H1 (cell line): ENCODE results near the gene ZNF496. TPM values are rescaled to one million over a fixed set of nuclear protein-coding genes. Genes with fewer than 3 reads are reported as not detected.

Experiments used
- CTCF ChIA-PET: fragments of 300-600 bp; sonication (Branson Sonifier 250); formaldehyde crosslinking; loops from one replicate; lab custom pipeline; 2021; ENCODE audit not compliant: partially characterized antibody; lab: Charles Lee
- POLR2A ChIA-PET: fragments of 300-600 bp; sonication (Branson Sonifier 250); formaldehyde crosslinking; loops from one replicate; lab custom pipeline; 2021; ENCODE audit warnings: inconsistent platforms; ENCODE audit not compliant: partially characterized antibody; lab: Charles Lee
- DNase-seq, 2 experiments: peaks; one replicate each; pipeline versions ENCODE4 v3.0.0 to v3.0.0-alpha.2; 2010 to 2022; ENCODE audit warnings: low spot score in 2 of 2, low read depth in 1 of 2, mixed read lengths in 1 of 2
- FAIRE-seq: peaks from 2 replicates; lab custom pipeline; 2011; peaks lifted over from hg19 to GRCh38; lab: Jason Lieb, UNC
- H2AFZ ChIP-seq: 2 replicates; pipeline ENCODE4 v1.8.1; 2012; ENCODE audit warnings: low read length, inconsistent platforms
- H2AK5ac ChIP-seq: 2 replicates; pipeline ENCODE4 v1.6.1; 2013; ENCODE audit warnings: low read depth, low read length
- H2BK120ac ChIP-seq: replicated peaks from 2 replicates; pipeline ENCODE3; 2013; ENCODE audit warnings: low read depth, low read length, inconsistent platforms
- H2BK12ac ChIP-seq: 2 replicates; pipeline ENCODE4 v1.6.1; 2013; ENCODE audit warnings: low read depth, low read length
- H2BK15ac ChIP-seq: 2 replicates; pipeline ENCODE4 v1.6.1; 2013; ENCODE audit warnings: low read length
- H2BK20ac ChIP-seq: 2 replicates; pipeline ENCODE4 v1.6.1; 2013; ENCODE audit warnings: low read length
- H2BK5ac ChIP-seq: 2 replicates; pipeline ENCODE4 v1.6.1; 2013; ENCODE audit warnings: low read depth, low read length
- H3K14ac ChIP-seq: 2 replicates; pipeline ENCODE4 v1.6.1; 2013; ENCODE audit warnings: inconsistent platforms; ENCODE audit not compliant: insufficient read length
- H3K18ac ChIP-seq: 2 replicates; pipeline ENCODE4 v1.6.1; 2013; ENCODE audit warnings: low read length; ENCODE audit errors: extremely low read depth
- H3K23ac ChIP-seq: 2 replicates; pipeline ENCODE4 v1.6.1; 2013; ENCODE audit warnings: inconsistent platforms; ENCODE audit not compliant: insufficient read length
- H3K23me2 ChIP-seq: 2 replicates; pipeline ENCODE4 v1.6.1; 2013; ENCODE audit warnings: low read depth, low read length
- H3K27ac ChIP-seq: 2 replicates; pipeline ENCODE4 v1.6.1; 2011; ENCODE audit warnings: low read depth, low read length, inconsistent platforms
- H3K27me3 ChIP-seq, 4 experiments: replicated peaks in 1 of 4; 1 replicate in 1 of 4; 2 replicates in 3 of 4; pipeline versions ENCODE4 v1.6.1 to v1.8.1; 2011 to 2013; ENCODE audit warnings: low read length in 3 of 4, mild to moderate bottlenecking in 3 of 4, inconsistent platforms in 2 of 4, mixed read lengths in 2 of 4, moderate library complexity in 1 of 4; ENCODE audit not compliant: control insufficient read depth in 3 of 4, insufficient read depth in 3 of 4; ENCODE audit errors: extremely low read depth in 1 of 4
- H3K36me3 ChIP-seq, 4 experiments: 2 replicates each; pipeline versions ENCODE4 v1.6.1 to v1.8.1; 2011 to 2013; ENCODE audit warnings: mild to moderate bottlenecking in 4 of 4, low read length in 3 of 4, moderate library complexity in 2 of 4, control low read depth in 1 of 4, inconsistent platforms in 1 of 4; ENCODE audit not compliant: insufficient read depth in 4 of 4, control insufficient read depth in 2 of 4
- H3K4ac ChIP-seq: replicated peaks from 2 replicates; pipeline ENCODE3; 2013; ENCODE audit warnings: low read length, low read depth, mixed read lengths, inconsistent platforms; ENCODE audit not compliant: insufficient read length
- H3K4me1 ChIP-seq, 4 experiments: replicated peaks in 1 of 4; 1 replicate in 1 of 4; 2 replicates in 3 of 4; pipeline versions ENCODE4 v1.6.1 to v1.8.1; 2011 to 2013; ENCODE audit warnings: low read length in 3 of 4, inconsistent platforms in 2 of 4, mixed read lengths in 1 of 4; ENCODE audit not compliant: insufficient read depth in 4 of 4, control insufficient read depth in 3 of 4
- H3K4me2 ChIP-seq, 2 experiments: 2 replicates each; pipeline versions ENCODE4 v1.6.1 to v1.8.1; 2011 to 2013; ENCODE audit warnings: low read depth in 2 of 2, low read length in 2 of 2, control low read depth in 1 of 2, inconsistent platforms in 1 of 2, mild to moderate bottlenecking in 1 of 2; ENCODE audit not compliant: insufficient read depth in 1 of 2
- H3K4me3 ChIP-seq, 4 experiments: fragments of 200-600, 300-600 bp in 1 of 4; sonication (generic), shearing (Covaris generic), sonication (Bioruptor Twin) in 1 of 4; 2 replicates each; pipeline versions ENCODE4 v1.5.1 to v1.8.1; 2011 to 2016; ENCODE audit warnings: low read length in 4 of 4, low read depth in 3 of 4, control low read depth in 2 of 4, inconsistent platforms in 2 of 4, mild to moderate bottlenecking in 2 of 4, mixed read lengths in 1 of 4, moderate library complexity in 1 of 4; ENCODE audit not compliant: insufficient read depth in 2 of 4; ENCODE audit errors: extremely low read depth in 1 of 4
- H3K56ac ChIP-seq: replicated peaks from 2 replicates; pipeline ENCODE3; 2013; ENCODE audit warnings: low read depth, mild to moderate bottlenecking, mixed read lengths, low read length, inconsistent platforms; ENCODE audit not compliant: insufficient read length
- H3K79me1 ChIP-seq: 2 replicates; pipeline ENCODE4 v1.6.1; 2013; ENCODE audit warnings: low read depth, low read length, control low read depth
- H3K79me2 ChIP-seq, 2 experiments: 2 replicates each; pipeline versions ENCODE4 v1.6.1 to v1.8.1; 2012 to 2013; ENCODE audit warnings: low read length in 2 of 2, mild to moderate bottlenecking in 2 of 2, inconsistent platforms in 1 of 2; ENCODE audit not compliant: insufficient read depth in 2 of 2, control insufficient read depth in 1 of 2
- H3K9ac ChIP-seq, 4 experiments: replicated peaks in 1 of 4; 1 replicate in 1 of 4; 2 replicates in 3 of 4; pipeline versions ENCODE4 v1.6.1 to v1.8.1; 2011 to 2013; ENCODE audit warnings: low read depth in 3 of 4, low read length in 3 of 4, control low read depth in 2 of 4, mild to moderate bottlenecking in 2 of 4, moderate library complexity in 2 of 4, inconsistent platforms in 1 of 4; ENCODE audit errors: extremely low read depth in 1 of 4
- H3K9me3 ChIP-seq, 2 experiments: 2 replicates each; pipeline versions ENCODE4 v1.6.1 to v1.8.1; 2012 to 2013; ENCODE audit warnings: mild to moderate bottlenecking in 2 of 2, moderate library complexity in 2 of 2, control low read depth in 1 of 2, inconsistent platforms in 1 of 2, low read depth in 1 of 2, low read length in 1 of 2, mixed read lengths in 1 of 2; ENCODE audit not compliant: insufficient read depth in 2 of 2
- H4K20me1 ChIP-seq, 2 experiments: replicated peaks in 1 of 2; 2 replicates each; pipeline versions ENCODE3 to v1.8.1; 2011 to 2013; ENCODE audit warnings: inconsistent platforms in 2 of 2, low read length in 2 of 2, mild to moderate bottlenecking in 1 of 2; ENCODE audit not compliant: insufficient read depth in 2 of 2, control insufficient read depth in 1 of 2
- H4K5ac ChIP-seq: 2 replicates; pipeline ENCODE4 v1.6.1; 2013; ENCODE audit warnings: low read length, low read depth, mixed read lengths, inconsistent platforms; ENCODE audit not compliant: insufficient read length
- H4K8ac ChIP-seq: 2 replicates; pipeline ENCODE4 v1.8.0; 2013; ENCODE audit warnings: mild to moderate bottlenecking, moderate library complexity, low read length, inconsistent platforms; ENCODE audit not compliant: insufficient read depth; ENCODE audit errors: extremely low read depth
- H4K91ac ChIP-seq: replicated peaks from 2 replicates; pipeline ENCODE3; 2013; ENCODE audit warnings: low read length, mixed read lengths, inconsistent platforms; ENCODE audit not compliant: insufficient read length
- BCL11A ChIP-seq, 2 experiments: IDR thresholded peaks; one replicate each; pipeline ENCODE4 v1.6.1; 2011; ENCODE audit warnings: low read depth in 2 of 2, low read length in 2 of 2, mild to moderate bottlenecking in 2 of 2
- EP300 ChIP-seq, 2 experiments: IDR thresholded peaks; 1 replicate in 1 of 2; 2 replicates in 1 of 2; pipeline ENCODE4 v1.6.1; 2011 to 2012; ENCODE audit warnings: low read depth in 2 of 2, low read length in 2 of 2, mild to moderate bottlenecking in 2 of 2, borderline replicate concordance in 1 of 2, inconsistent platforms in 1 of 2, moderate library complexity in 1 of 2
- HDAC6 ChIP-seq: IDR thresholded peaks from one replicate; pipeline ENCODE4 v1.7.1; 2012; ENCODE audit warnings: low read depth, mild to moderate bottlenecking, inconsistent platforms, low read length, moderate library complexity
- TCF12 ChIP-seq: IDR thresholded peaks from 2 replicates; pipeline ENCODE4 v1.6.1; 2011; ENCODE audit warnings: low read depth, mild to moderate bottlenecking, low read length
- WGBS, 2 experiments: shearing (Covaris generic) in 1 of 2; methylation state at CpG; one replicate each; pipeline versions ENCODE4 v1.1.6 to v1.1.7; 2013 to 2015; ENCODE audit warnings: low lambda C conversion rate in 2 of 2, mixed read lengths in 2 of 2, inconsistent platforms in 1 of 2, low coverage in 1 of 2, missing lambda C conversion rate in 1 of 2; ENCODE audit not compliant: insufficient replicate concordance in 2 of 2, insufficient coverage in 1 of 2, insufficient read length in 1 of 2; ENCODE audit errors: extremely low coverage in 1 of 2, missing lambda C conversion rate in 1 of 2; 5-methylcytosine and 5-hydroxymethylcytosine counted together
- polyA plus RNA-seq, 7 experiments: library from polyadenylated mRNA; depleted of rRNA in 3 of 7; stranded (reverse) in 5 of 7; unstranded in 2 of 7; fragments of >200 nt in 5 of 7; fragments of 200-250 nt in 2 of 7; gene quantifications; 1 replicate in 5 of 7; 2 replicates in 1 of 7; 4 replicates in 1 of 7; pipeline versions ENCODE4 v1.2.1 to v1.2.3, GENCODE V29; 2011 to 2013; ENCODE audit warnings: missing spikeins in 2 of 7, mixed read lengths in 2 of 7
- small RNA-seq: library from polyadenylated mRNA; stranded (forward); fragments of <200 nt; extraction: miRNeasy Mini kit (QIAGEN cat#:217004); gene quantifications from one replicate; pipeline ENCODE3, GENCODE V24; 2013; ENCODE audit not compliant: insufficient read depth
- total RNA-seq: library from RNA; stranded (reverse); fragmentation: NEBNext Ultra II Directional; extraction: Animal tissue kit (Norgen Biotek cat#: 25700); gene quantifications from 2 replicates; pipeline ENCODE4 v1.2.1, GENCODE V29; 2021

The ZNF496 gene
- total and polyA plus RNA-seq, 2 of the 8 experiments (the other 6 are each of a cell fraction or from before 2014, with no cell fraction given) = 27.9 to 71.4 TPM

DNA sequence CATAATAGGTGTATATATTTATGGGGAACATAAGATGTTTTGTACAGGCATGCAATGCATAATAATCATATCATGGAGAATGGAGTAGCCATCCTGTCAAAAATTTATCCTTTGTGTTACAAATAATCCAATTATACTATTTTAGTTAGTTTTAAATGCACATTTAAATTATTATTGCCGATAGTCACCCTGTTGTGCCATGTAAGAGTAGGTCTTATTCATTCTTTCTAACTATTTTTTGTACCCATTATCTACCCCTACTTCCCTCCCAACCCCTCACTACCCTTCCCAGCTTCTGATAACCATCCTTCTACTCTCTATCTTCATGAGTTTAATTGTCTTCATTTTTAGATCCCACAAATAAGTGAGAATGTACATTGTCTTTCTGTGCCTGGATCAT lies 84.1 kb downstream of the ZNF496 start:
- Histone ChIP-seq H3K4me3 (no peak overlapping the region), H2AFZ (no peak overlapping the region), H3K23ac (no peak overlapping the region), H4K20me1 (no peaks in the 10 kb centered on the region), H3K27ac (no peak overlapping the region), H3K9me3 (no peaks in the 10 kb centered on the region; a peak in 1 of 4 replicates), H3K23me2 (no peaks in the 10 kb centered on the region), H2BK120ac (no peak overlapping the region), H4K91ac (no peak overlapping the region), H2BK20ac (no peak overlapping the region), H3K9ac (no peak overlapping the region), H3K4ac (no peak overlapping the region), H2BK12ac (no peak overlapping the region), H3K14ac (no peak overlapping the region), H2BK15ac (no peak overlapping the region), H3K4me2 (no peak overlapping the region), H3K18ac (no peak overlapping the region), H3K79me1 (no peaks in the 10 kb centered on the region), H3K4me1 (no peaks in the 10 kb centered on the region), H3K27me3 (no peaks in the 10 kb centered on the region), H4K5ac (no peak overlapping the region), H3K79me2 (no peaks in the 10 kb centered on the region), H2BK5ac (no peak overlapping the region), H3K56ac (no peak overlapping the region), H4K8ac (no peak overlapping the region), H3K36me3 (no peaks in the 10 kb centered on the region), H2AK5ac (no peak overlapping the region)
- DNase-seq (no peak), FAIRE-seq (no peak)
- ChIA-PET POLR2A (no interaction called here), CTCF (no interaction called here)
- no peak for TF ChIP-seq HDAC6
- TF ChIP-seq EP300 (IDR thresholded peaks at IDR 0.05; ENCODE audit: borderline replicate concordance in 1 of 2, low read depth in 2 of 2, low read length in 2 of 2) = no peak
- TF ChIP-seq TCF12 = no peak
- no peak for TF ChIP-seq BCL11A (IDR thresholded peaks at IDR 0.05; ENCODE audit: low read depth in 2 of 2, low read length in 2 of 2)
- WGBS, 2 experiments = 92% methylated on average over 1 of the region's 1 CpG; no CpG with 5 or more reads in 1 of the 2 experiments

Small RNA genes lying within 50 kb of the gene (small RNA-seq; reads per million reads assigned to genes)
- not detected for gene RF00019

Other genes with a start within 250 kb of the ZNF496 start
- 19.6 and 20.3 TPM in 2 replicates for gene ZNF669, start 227.5 kb downstream of the ZNF496 start, total RNA-seq
- 3.8 and 4.8 TPM in 2 replicates for gene ZNF669, start 227.5 kb downstream of the ZNF496 start, polyA plus RNA-seq (2011; rRNA removed)
- gene ZNF124, start 159.8 kb downstream of the ZNF496 start, total RNA-seq = 35.6 and 39.9 TPM in 2 replicates
- 3.6 and 4.6 TPM in 2 replicates for gene ZNF124, start 159.8 kb downstream of the ZNF496 start, polyA plus RNA-seq (2011; rRNA removed)
- gene VN1R5, start 75.8 kb downstream of the ZNF496 start, total RNA-seq = not detected in 2 replicates
- not detected in 2 replicates for gene VN1R5, start 75.8 kb downstream of the ZNF496 start, polyA plus RNA-seq (2011; rRNA removed)
- 0.19 and 0.23 TPM in 2 replicates for gene NLRP3, start 84.3 kb upstream of the ZNF496 start, total RNA-seq
- 0.03 and 0.05 TPM in 2 replicates for gene NLRP3, start 84.3 kb upstream of the ZNF496 start, polyA plus RNA-seq (2011; rRNA removed)
- gene OR2B11, start 126.2 kb upstream of the ZNF496 start, total RNA-seq = not detected in 2 replicates
- gene OR2B11, start 126.2 kb upstream of the ZNF496 start, polyA plus RNA-seq (2011; rRNA removed) = not detected in 2 replicates
- gene OR2C3, start 204.6 kb upstream of the ZNF496 start, total RNA-seq = not detected in 2 replicates
- not detected in 2 replicates for gene OR2C3, start 204.6 kb upstream of the ZNF496 start, polyA plus RNA-seq (2011; rRNA removed)
- gene GCSAML, start 217.3 kb upstream of the ZNF496 start, total RNA-seq = not detected in 2 replicates
- not detected in 2 replicates for gene GCSAML, start 217.3 kb upstream of the ZNF496 start, polyA plus RNA-seq (2011; rRNA removed)